ENCODE results near the gene FAM241A.

DNA sequence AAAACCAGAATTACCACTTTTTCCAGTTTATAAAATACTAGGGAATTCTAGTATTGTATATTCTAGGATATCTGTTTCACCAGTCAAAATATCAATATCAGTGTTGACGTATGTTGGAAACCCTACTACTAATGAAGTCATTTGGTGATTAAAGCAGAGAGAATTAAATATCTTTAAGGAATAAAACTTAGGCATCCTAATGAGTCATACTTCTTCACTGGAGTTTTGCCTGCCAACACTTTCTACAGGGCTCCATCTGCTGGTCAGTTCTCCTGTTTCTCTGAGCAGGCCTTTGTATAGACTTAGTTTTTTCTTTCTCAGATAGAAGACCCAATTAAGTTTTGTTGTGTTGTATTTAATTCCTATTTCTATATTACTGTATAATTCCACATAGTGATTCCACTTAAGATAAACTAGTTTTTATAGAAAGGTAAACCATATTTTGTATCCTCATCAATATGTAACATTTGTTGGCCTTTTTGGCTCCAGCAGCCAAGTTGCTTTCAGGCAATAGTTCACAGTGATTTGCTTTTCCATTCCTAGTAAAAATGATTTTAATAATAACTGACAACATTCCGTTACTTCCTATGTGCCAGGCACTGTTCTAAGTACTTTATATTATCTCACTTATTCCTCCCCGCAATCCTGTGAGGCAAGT is 89.8 kb downstream of the FAM241A start:
- peak; percentile 64; the same call in 1 of the 2 replicates for TF ChIP-seq CTCF (IDR thresholded peaks at IDR 0.05)
- TF ChIP-seq, protein P1, sequence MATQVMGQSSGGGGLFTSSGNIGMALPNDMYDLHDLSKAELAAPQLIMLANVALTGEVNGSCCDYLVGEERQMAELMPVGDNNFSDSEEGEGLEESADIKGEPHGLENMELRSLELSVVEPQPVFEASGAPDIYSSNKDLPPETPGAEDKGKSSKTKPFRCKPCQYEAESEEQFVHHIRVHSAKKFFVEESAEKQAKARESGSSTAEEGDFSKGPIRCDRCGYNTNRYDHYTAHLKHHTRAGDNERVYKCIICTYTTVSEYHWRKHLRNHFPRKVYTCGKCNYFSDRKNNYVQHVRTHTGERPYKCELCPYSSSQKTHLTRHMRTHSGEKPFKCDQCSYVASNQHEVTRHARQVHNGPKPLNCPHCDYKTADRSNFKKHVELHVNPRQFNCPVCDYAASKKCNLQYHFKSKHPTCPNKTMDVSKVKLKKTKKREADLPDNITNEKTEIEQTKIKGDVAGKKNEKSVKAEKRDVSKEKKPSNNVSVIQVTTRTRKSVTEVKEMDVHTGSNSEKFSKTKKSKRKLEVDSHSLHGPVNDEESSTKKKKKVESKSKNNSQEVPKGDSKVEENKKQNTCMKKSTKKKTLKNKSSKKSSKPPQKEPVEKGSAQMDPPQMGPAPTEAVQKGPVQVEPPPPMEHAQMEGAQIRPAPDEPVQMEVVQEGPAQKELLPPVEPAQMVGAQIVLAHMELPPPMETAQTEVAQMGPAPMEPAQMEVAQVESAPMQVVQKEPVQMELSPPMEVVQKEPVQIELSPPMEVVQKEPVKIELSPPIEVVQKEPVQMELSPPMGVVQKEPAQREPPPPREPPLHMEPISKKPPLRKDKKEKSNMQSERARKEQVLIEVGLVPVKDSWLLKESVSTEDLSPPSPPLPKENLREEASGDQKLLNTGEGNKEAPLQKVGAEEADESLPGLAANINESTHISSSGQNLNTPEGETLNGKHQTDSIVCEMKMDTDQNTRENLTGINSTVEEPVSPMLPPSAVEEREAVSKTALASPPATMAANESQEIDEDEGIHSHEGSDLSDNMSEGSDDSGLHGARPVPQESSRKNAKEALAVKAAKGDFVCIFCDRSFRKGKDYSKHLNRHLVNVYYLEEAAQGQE (IDR thresholded peaks at IDR 0.05; ENCODE audit: insufficient read depth in 1 of 2, low read depth in 2 of 2, low read length in 1 of 2): no peak
- no peak for TF ChIP-seq TCF7L2 (IDR thresholded peaks at IDR 0.05; ENCODE audit: low read depth, low read length)
- TF ChIP-seq POLR2AphosphoS5 (IDR thresholded peaks at IDR 0.05; ENCODE audit: low read depth, low read length): no peak
- TF ChIP-seq SIN3A (IDR thresholded peaks at IDR 0.05; ENCODE audit: borderline replicate concordance, insufficient read depth, low read depth, low read length): no peak

Data from Panc1 (cell line).